WI38 (cell line): ENCODE results near the gene TFDP1.
"Not testable (repeated sequence)": the region's sequence is repeated elsewhere in the genome, so short reads cannot be mapped to it uniquely, and the experiment has no call there.

Experiments used
- H3K4me3 ChIP-seq: 2 replicates; pipeline ENCODE4 v1.5.1; 2011; ENCODE audit warnings: low read depth, mild to moderate bottlenecking, control low read depth, low read length
- CTCF ChIP-seq: IDR thresholded peaks from 2 replicates; pipeline ENCODE4 v1.5.1; 2012; ENCODE audit warnings: low read depth, mild to moderate bottlenecking, control low read depth, low read length

Gene TFDP1

GRCh38 chr13:113591750-113592149 lies 7.2 kb downstream of the TFDP1 start:
- TF ChIP-seq CTCF: no peak
- H3K4me3 ChIP-seq: no peak overlapping the region

- H3K4me3 ChIP-seq: no peak overlapping the region
- TF ChIP-seq CTCF: no peak
These were observed 8.0 kb downstream of the TFDP1 start for GRCh38 chr13:113592571-113592970.

- not testable (repeated sequence) for H3K4me3 ChIP-seq
These were observed 9.7 kb downstream of the TFDP1 start for GRCh38 chr13:113594066-113594821.

GRCh38 chr13:113595131-113595530 lies 10.6 kb downstream of the TFDP1 start:
- TF ChIP-seq CTCF: no peak
- H3K4me3 ChIP-seq: no peak overlapping the region

GRCh38 chr13:113596321-113597200 lies 12.0 kb downstream of the TFDP1 start:
- no peak overlapping the region for H3K4me3 ChIP-seq
- TF ChIP-seq CTCF: no peak

- no peak overlapping the region for H3K4me3 ChIP-seq
- TF ChIP-seq CTCF: no peak
These were observed 13.0 kb downstream of the TFDP1 start for GRCh38 chr13:113597391-113598080.

- TF ChIP-seq CTCF: no peak
- no peak overlapping the region for H3K4me3 ChIP-seq
These were observed 13.5 kb downstream of the TFDP1 start for GRCh38 chr13:113598081-113598410.
